HEK293T (cell line): ENCODE results near the gene ADK.

Experiments used
- CTCF ChIA-PET: fragments of 350-600 bp; formaldehyde crosslinking; extraction: SDS; loops from one replicate; lab custom pipeline; 2021; ENCODE audit warnings: antibody characterized with exemption, inconsistent platforms; lab: Yijun Ruan, JAX
- POLR2A ChIA-PET: fragments of 350-600 bp; formaldehyde crosslinking; extraction: SDS; loops from one replicate; lab custom pipeline; 2020; ENCODE audit warnings: antibody characterized with exemption, inconsistent platforms; lab: Yijun Ruan, JAX
- DNase-seq: peaks from one replicate; pipeline ENCODE4 v3.0.0; 2012; ENCODE audit warnings: mixed read lengths; ENCODE audit errors: extremely low spot score
- ARNT ChIP-seq: fragments of 450-650 bp; IDR thresholded peaks from 2 replicates; pipeline ENCODE4 v1.6.1; 2017; ENCODE audit warnings: mild to moderate bottlenecking
- BHLHE40 ChIP-seq: fragments of 450-650 bp; IDR thresholded peaks from 2 replicates; pipeline ENCODE4 v1.6.1; 2016; ENCODE audit warnings: mild to moderate bottlenecking, moderate library complexity, borderline replicate concordance
- CTBP1 ChIP-seq: fragments of 450-650 bp; IDR thresholded peaks from 2 replicates; pipeline ENCODE4 v1.6.1; 2016; ENCODE audit warnings: borderline replicate concordance
- ELF4 ChIP-seq: fragments of 450-650 bp; IDR thresholded peaks from 2 replicates; pipeline ENCODE4 v1.6.1; 2017; ENCODE audit warnings: antibody characterized with exemption
- FOXA1 ChIP-seq: fragments of 450-650 bp; IDR thresholded peaks from 2 replicates; pipeline ENCODE4 v1.6.1; 2016; ENCODE audit warnings: mild to moderate bottlenecking
- FOXK2 ChIP-seq: fragments of 450-650 bp; IDR thresholded peaks from 2 replicates; pipeline ENCODE4 v1.6.1; 2016; ENCODE audit warnings: mild to moderate bottlenecking
- FOXM1 ChIP-seq: fragments of 450-650 bp; IDR thresholded peaks from 2 replicates; pipeline ENCODE4 v1.6.1; 2017; ENCODE audit warnings: mild to moderate bottlenecking, borderline replicate concordance
- HDGF ChIP-seq: fragments of 450-650 bp; IDR thresholded peaks from 2 replicates; pipeline ENCODE4 v1.6.1; 2017; ENCODE audit warnings: antibody characterized with exemption, borderline replicate concordance
- L3MBTL2 ChIP-seq: fragments of 450-650 bp; conservative IDR thresholded peaks from 2 replicates; pipeline ENCODE4 v1.6.1; 2016; ENCODE audit warnings: mild to moderate bottlenecking
- LEF1 ChIP-seq: fragments of 450-650 bp; IDR thresholded peaks from 2 replicates; pipeline ENCODE4 v1.6.1; 2017; ENCODE audit warnings: mild to moderate bottlenecking, borderline replicate concordance
- NFRKB ChIP-seq: fragments of 450-650 bp; IDR thresholded peaks from 2 replicates; pipeline ENCODE4 v1.6.1; 2016; ENCODE audit warnings: mild to moderate bottlenecking, moderate library complexity
- PKNOX1 ChIP-seq: fragments of 450-650 bp; IDR thresholded peaks from 2 replicates; pipeline ENCODE4 v1.6.1; 2016
- SP1 ChIP-seq: fragments of 450-650 bp; IDR thresholded peaks from 2 replicates; pipeline ENCODE4 v1.6.1; 2017
- SUZ12 ChIP-seq: fragments of 450-650 bp; IDR thresholded peaks from 2 replicates; pipeline ENCODE4 v1.6.1; 2016; ENCODE audit warnings: mild to moderate bottlenecking
- TARDBP ChIP-seq: fragments of 450-650 bp; IDR thresholded peaks from 2 replicates; pipeline ENCODE4 v1.6.1; 2016
- ZNF384 ChIP-seq: fragments of 450-650 bp; IDR thresholded peaks from 2 replicates; pipeline ENCODE4 v1.6.1; 2016

Gene ADK

GRCh38 chr10:74624501-74624900 is 473.5 kb downstream of the ADK start:
- POLR2A ChIA-PET = no interaction called here
- TF ChIP-seq PKNOX1 (no peak), ELF4 (no peak), ZNF384 (no peak), NFRKB (no peak), TARDBP (no peak), HDGF (no peak), ARNT (no peak), FOXK2 (no peak), SP1 (no peak), FOXM1 (no peak), FOXA1 (no peak), BHLHE40 (no peak), LEF1 (no peak), CTBP1 (no peak), SUZ12 (no peak), L3MBTL2 (no peak)
- CTCF ChIA-PET = no interaction called here
- no peak for DNase-seq

DNA sequence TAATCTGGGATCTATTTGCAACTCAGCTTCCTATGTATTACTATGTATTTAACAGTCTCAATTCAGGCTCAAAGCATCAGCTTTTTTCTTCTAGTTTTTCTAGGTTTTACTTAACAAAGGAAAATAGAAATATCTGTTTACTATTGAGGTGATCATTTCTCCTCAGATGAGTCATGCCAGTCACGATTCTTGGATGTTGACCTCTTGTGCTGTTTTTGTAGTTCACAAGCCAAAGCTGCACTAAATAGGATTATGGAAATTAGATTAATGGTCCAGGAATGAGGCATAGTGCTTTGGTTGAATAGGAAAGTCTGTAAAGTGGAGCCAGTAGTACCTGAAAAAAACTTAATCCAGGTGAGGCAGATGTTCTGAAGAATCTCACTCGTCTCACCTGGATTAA is 477.1 kb downstream of the ADK start:
- ChIA-PET POLR2A (no interaction called here), CTCF (no interaction called here)
- no peak for DNase-seq
- no peak for TF ChIP-seq HDGF
- TF ChIP-seq TARDBP = no peak
- TF ChIP-seq ZNF384 = no peak
- TF ChIP-seq SUZ12 = no peak
- no peak for TF ChIP-seq FOXK2
- no peak for TF ChIP-seq PKNOX1
- no peak for TF ChIP-seq NFRKB
- no peak for TF ChIP-seq L3MBTL2
- no peak for TF ChIP-seq SP1
- TF ChIP-seq ARNT = no peak
- TF ChIP-seq FOXA1 = no peak
- TF ChIP-seq LEF1 = no peak
- no peak for TF ChIP-seq BHLHE40
- TF ChIP-seq CTBP1 = no peak
- no peak for TF ChIP-seq ELF4
- no peak for TF ChIP-seq FOXM1

DNA sequence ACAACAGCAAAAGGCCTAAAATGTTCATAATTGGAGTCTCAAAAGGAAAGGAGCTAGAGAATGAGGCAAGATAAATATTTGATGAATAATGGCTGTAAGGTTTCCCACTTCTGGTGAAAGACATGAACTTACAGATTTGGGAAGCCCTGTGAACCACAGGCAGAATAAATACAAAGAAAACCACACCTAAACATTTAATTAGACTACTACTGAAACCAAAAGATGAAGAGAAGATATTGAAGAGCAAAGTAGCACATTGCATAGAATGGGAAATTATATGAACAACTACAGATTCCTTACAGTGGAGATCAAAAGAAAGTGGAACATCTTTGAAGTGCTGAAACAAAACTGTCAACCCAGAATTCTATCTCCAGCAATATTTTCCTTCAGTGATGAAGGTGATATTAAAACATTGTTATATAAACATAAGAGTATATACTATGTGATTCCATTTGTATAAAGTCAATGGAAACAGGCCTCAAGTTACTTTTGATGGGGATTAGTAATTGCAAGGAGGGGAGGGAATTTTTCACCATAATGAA is 484.0 kb downstream of the ADK start:
- DNase-seq = no peak
- TF ChIP-seq FOXA1 (no peak), NFRKB (no peak), ZNF384 (no peak), PKNOX1 (no peak), FOXM1 (no peak), BHLHE40 (no peak), SUZ12 (no peak)
- CTCF ChIA-PET = no interaction called here
- POLR2A ChIA-PET = no interaction called here

GRCh38 chr10:74635655-74636054 is 484.6 kb downstream of the ADK start:
- no peak for TF ChIP-seq FOXA1
- TF ChIP-seq ELF4 = no peak
- TF ChIP-seq BHLHE40 = no peak
- TF ChIP-seq TARDBP = no peak
- TF ChIP-seq SP1 = no peak
- no peak for TF ChIP-seq PKNOX1
- no peak for TF ChIP-seq CTBP1
- TF ChIP-seq SUZ12 = no peak
- no peak for TF ChIP-seq LEF1
- ChIA-PET CTCF (interaction anchor here (0.6 kb wide), 1 partner anchor 31 kb away, joined by 4 read pairs; no protein-coding TSS in a partner anchor), POLR2A (no interaction called here)
- no peak for DNase-seq

- DNase-seq = no peak
- TF ChIP-seq ARNT (no peak), PKNOX1 (peak; percentile 11; the same call in 1 of the 2 replicates), SP1 (no peak), SUZ12 (no peak)
- ChIA-PET CTCF (no interaction called here), POLR2A (no interaction called here)
Measured at GRCh38 chr10:74637685-74638084, 486.7 kb downstream of the ADK start.
